ENCODE measurements around the gene GP1BA.

DNA sequence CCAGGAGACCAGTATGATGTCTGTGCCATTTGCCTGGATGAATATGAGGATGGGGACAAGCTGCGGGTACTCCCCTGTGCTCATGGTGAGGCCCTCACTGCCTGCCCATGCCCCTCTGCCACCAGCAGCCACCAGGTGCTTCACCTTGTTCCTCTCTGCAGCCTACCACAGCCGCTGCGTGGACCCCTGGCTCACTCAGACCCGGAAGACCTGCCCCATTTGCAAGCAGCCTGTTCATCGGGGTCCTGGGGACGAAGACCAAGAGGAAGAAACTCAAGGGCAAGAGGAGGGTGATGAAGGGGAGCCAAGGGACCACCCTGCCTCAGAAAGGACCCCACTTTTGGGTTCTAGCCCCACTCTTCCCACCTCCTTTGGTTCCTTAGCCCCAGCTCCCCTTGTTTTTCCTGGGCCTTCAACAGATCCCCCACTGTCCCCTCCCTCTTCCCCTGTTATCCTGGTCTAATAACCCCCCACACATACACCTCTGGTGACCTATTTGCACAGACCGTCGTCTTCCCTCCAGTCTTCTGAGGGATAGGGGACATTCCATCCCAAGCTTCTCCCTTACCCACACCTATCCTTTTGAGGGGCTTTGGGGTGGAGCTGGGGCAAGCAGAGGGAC lies 12.6 kb downstream of the GP1BA start:
- TF ChIP-seq, protein P1, sequence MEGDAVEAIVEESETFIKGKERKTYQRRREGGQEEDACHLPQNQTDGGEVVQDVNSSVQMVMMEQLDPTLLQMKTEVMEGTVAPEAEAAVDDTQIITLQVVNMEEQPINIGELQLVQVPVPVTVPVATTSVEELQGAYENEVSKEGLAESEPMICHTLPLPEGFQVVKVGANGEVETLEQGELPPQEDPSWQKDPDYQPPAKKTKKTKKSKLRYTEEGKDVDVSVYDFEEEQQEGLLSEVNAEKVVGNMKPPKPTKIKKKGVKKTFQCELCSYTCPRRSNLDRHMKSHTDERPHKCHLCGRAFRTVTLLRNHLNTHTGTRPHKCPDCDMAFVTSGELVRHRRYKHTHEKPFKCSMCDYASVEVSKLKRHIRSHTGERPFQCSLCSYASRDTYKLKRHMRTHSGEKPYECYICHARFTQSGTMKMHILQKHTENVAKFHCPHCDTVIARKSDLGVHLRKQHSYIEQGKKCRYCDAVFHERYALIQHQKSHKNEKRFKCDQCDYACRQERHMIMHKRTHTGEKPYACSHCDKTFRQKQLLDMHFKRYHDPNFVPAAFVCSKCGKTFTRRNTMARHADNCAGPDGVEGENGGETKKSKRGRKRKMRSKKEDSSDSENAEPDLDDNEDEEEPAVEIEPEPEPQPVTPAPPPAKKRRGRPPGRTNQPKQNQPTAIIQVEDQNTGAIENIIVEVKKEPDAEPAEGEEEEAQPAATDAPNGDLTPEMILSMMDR (IDR thresholded peaks at IDR 0.05) = no peak
- no peak for TF ChIP-seq EZH2 (IDR thresholded peaks at IDR 0.05; ENCODE audit: borderline replicate concordance, insufficient read depth, low read depth, low read length, poor library complexity, severe bottlenecking)

Measured in B cell (primary cell).